Measurements from ENCODE around the gene P2RY11. TPM values are rescaled to one million over a fixed set of nuclear protein-coding genes. Genes with fewer than 3 reads are reported as not detected.

The P2RY11 gene
- total RNA-seq, 2 experiments from 2014 or later, result 11.9 to 43.3 TPM

- Histone ChIP-seq H3K79me2 (ENCODE audit: insufficient read depth, low read depth, low read length) (no peaks in the 10 kb centered on the region), H3K4me3 (ENCODE audit: low read depth, low read length, poor library complexity, severe bottlenecking) (no peak overlapping the region), H2AFZ (ENCODE audit: low read length) (no peak overlapping the region), H3K9me3 (ENCODE audit: low read length) (no peaks in the 10 kb centered on the region), H3K27ac (ENCODE audit: low read depth, low read length, poor library complexity, severe bottlenecking) (no peak overlapping the region), H3K4me2 (ENCODE audit: low read length) (no peak overlapping the region), H4K20me1 (ENCODE audit: insufficient read depth, low read length) (peaks cover 5% of the 10 kb centered on the region; the same call in 1 of the 2 replicates), H3K9me2 (ENCODE audit: insufficient read depth, low read length) (no peaks in the 10 kb centered on the region), H3K36me3 (ENCODE audit: insufficient read depth, low read length) (peaks cover 98% of the 10 kb centered on the region), H3K4me1 (ENCODE audit: insufficient read depth, low read length, poor library complexity, severe bottlenecking) (no peaks in the 10 kb centered on the region)
- ChIA-PET POLR2A (no interaction called here), CTCF (ENCODE audit: unreplicated experiment) (no interaction called here)
- TF ChIP-seq CTCF (conservative IDR thresholded peaks at IDR 0.05; ENCODE audit: low read length) (no peak), EZH2phosphoT487 (IDR thresholded peaks at IDR 0.05; ENCODE audit: borderline replicate concordance, low read depth, low read length) (no peak)
- intact Hi-C loops (cut with micrococcal nuclease; ENCODE audit: unreplicated experiment), result no loop called here
- DNase-seq (ENCODE audit: low spot score), result no peak
- no TSS peak for BruUV-seq (replicated peaks)
These were observed 28.5 kb downstream of the P2RY11 start for GRCh38 chr19:10139952-10140351.

- TF ChIP-seq CTCF (conservative IDR thresholded peaks at IDR 0.05; ENCODE audit: low read length) (no peak), EZH2phosphoT487 (IDR thresholded peaks at IDR 0.05; ENCODE audit: borderline replicate concordance, low read depth, low read length) (no peak)
- DNase-seq (ENCODE audit: low spot score), result no peak
- CTCF ChIA-PET (ENCODE audit: unreplicated experiment), result no interaction called here
- Histone ChIP-seq H3K9me2 (ENCODE audit: insufficient read depth, low read length) (no peaks in the 10 kb centered on the region), H3K9me3 (ENCODE audit: low read length) (no peaks in the 10 kb centered on the region), H3K4me1 (ENCODE audit: insufficient read depth, low read length, poor library complexity, severe bottlenecking) (no peaks in the 10 kb centered on the region), H4K20me1 (ENCODE audit: insufficient read depth, low read length) (peaks cover 5% of the 10 kb centered on the region; the same call in 1 of the 2 replicates), H3K4me3 (ENCODE audit: low read depth, low read length, poor library complexity, severe bottlenecking) (no peak overlapping the region), H3K36me3 (ENCODE audit: insufficient read depth, low read length) (peaks cover 99% of the 10 kb centered on the region), H3K4me2 (ENCODE audit: low read length) (no peak overlapping the region), H3K27ac (ENCODE audit: low read depth, low read length, poor library complexity, severe bottlenecking) (no peak overlapping the region), H3K79me2 (ENCODE audit: insufficient read depth, low read depth, low read length) (no peaks in the 10 kb centered on the region), H2AFZ (ENCODE audit: low read length) (no peak overlapping the region)
- POLR2A ChIA-PET, result no interaction called here
- intact Hi-C loops (cut with micrococcal nuclease; ENCODE audit: unreplicated experiment), result no loop called here
- BruUV-seq (replicated peaks), result TSS peak; percentile 55
These were observed 30.0 kb downstream of the P2RY11 start for GRCh38 chr19:10141479-10141878.

- intact Hi-C loops (cut with micrococcal nuclease; ENCODE audit: unreplicated experiment), result no loop called here
- H3K4me1 ChIP-seq (ENCODE audit: insufficient read depth, low read length, poor library complexity, severe bottlenecking), result no peaks in the 10 kb centered on the region
- H3K4me3 ChIP-seq (ENCODE audit: low read depth, low read length, poor library complexity, severe bottlenecking), result no peak overlapping the region
These were observed 30.5 kb downstream of the P2RY11 start for GRCh38 chr19:10141973-10142372.

More at GRCh38 chr19:10141973-10142372, 30.5 kb downstream of the P2RY11 start:
- Histone ChIP-seq H3K79me2 (ENCODE audit: insufficient read depth, low read depth, low read length) (no peaks in the 10 kb centered on the region; the same call in 1 of the 2 replicates), H3K27ac (ENCODE audit: low read depth, low read length, poor library complexity, severe bottlenecking) (no peak overlapping the region), H4K20me1 (ENCODE audit: insufficient read depth, low read length) (peaks cover 5% of the 10 kb centered on the region; the same call in 1 of the 2 replicates), H2AFZ (ENCODE audit: low read length) (no peak overlapping the region), H3K36me3 (ENCODE audit: insufficient read depth, low read length) (peaks cover 99% of the 10 kb centered on the region), H3K4me2 (ENCODE audit: low read length) (no peak overlapping the region), H3K9me2 (ENCODE audit: insufficient read depth, low read length) (no peaks in the 10 kb centered on the region), H3K9me3 (ENCODE audit: low read length) (no peaks in the 10 kb centered on the region)
- TF ChIP-seq EZH2phosphoT487 (IDR thresholded peaks at IDR 0.05; ENCODE audit: borderline replicate concordance, low read depth, low read length) (no peak), CTCF (conservative IDR thresholded peaks at IDR 0.05; ENCODE audit: low read length) (no peak)
- DNase-seq (ENCODE audit: low spot score), result no peak
- POLR2A ChIA-PET, result no interaction called here
- no TSS peak for BruUV-seq (replicated peaks)
- CTCF ChIA-PET (ENCODE audit: unreplicated experiment), result no interaction called here

Data from OCI-LY7 (cell line).